Transverse colon (tissue), 4 donors: Measurements from ENCODE around the gene PREX1.

ENCODE experiments used
- EP300 ChIP-seq: sonication (generic); formaldehyde crosslinking; IDR thresholded peaks from one replicate; pipeline ENCODE4 v1.6.1; 2017; ENCODE audit warnings: antibody characterized with exemption, low read depth
- POLR2A ChIP-seq: fragments of 450-650 bp; IDR thresholded peaks from one replicate; pipeline ENCODE4 v1.6.1; 2016; ENCODE audit warnings: antibody characterized with exemption, mild to moderate bottlenecking, moderate library complexity
- POLR2AphosphoS5 ChIP-seq, 3 donors: sonication (generic); formaldehyde crosslinking; IDR thresholded peaks; one replicate each; pipeline ENCODE4 v1.6.1; 2016; ENCODE audit warnings: antibody characterized with exemption in 3 of 3
- TF ChIP-seq, protein P1 (sequence below), 5 experiments: fragments of 200-600 bp in 3 of 5; fragments of 450-650 bp in 2 of 5; sonication (generic) in 3 of 5; IDR thresholded peaks; 1 replicate in 2 of 5; 2 replicates in 3 of 5; pipeline ENCODE4 v1.5.1; 2016 to 2017; ENCODE audit warnings: antibody characterized with exemption in 5 of 5, inconsistent platforms in 3 of 5, mild to moderate bottlenecking in 2 of 5, moderate library complexity in 1 of 5

DNA sequence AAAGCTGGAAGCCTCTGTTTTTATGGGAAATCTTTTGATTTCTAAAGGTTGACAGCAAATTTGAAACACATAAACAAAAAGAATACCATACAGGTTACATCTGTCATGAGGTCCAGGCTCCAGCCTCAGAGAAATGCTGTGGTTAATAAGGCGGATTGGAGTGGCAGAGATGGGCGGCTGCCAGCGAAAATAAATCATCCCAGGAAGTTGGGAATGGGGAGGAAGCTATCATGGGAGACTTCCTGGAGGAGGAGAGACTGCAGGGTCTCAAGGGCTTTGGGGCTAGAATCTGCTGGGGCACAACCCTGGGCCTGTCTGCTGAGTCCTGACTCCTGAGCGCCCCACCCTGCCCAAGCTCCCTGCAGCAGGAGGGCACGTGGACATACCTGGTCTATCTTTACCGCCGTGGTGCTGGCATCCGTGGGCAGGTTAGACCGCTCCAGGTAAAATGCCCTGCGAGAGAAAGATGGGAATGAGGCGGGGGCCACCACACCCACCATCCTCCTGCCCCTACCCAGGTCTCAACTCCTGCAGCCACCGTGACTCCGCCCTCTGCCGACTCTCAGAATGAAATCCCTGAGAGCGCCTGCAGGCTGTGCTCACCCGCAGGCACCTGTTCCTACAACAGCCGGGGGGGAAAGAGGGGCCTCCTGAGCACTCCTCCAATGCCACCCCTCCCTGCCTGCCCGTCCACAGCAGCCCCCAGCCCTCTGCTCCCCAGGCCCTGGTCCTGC lies 197.3 kb downstream of the PREX1 start:
- TF ChIP-seq, protein P1, sequence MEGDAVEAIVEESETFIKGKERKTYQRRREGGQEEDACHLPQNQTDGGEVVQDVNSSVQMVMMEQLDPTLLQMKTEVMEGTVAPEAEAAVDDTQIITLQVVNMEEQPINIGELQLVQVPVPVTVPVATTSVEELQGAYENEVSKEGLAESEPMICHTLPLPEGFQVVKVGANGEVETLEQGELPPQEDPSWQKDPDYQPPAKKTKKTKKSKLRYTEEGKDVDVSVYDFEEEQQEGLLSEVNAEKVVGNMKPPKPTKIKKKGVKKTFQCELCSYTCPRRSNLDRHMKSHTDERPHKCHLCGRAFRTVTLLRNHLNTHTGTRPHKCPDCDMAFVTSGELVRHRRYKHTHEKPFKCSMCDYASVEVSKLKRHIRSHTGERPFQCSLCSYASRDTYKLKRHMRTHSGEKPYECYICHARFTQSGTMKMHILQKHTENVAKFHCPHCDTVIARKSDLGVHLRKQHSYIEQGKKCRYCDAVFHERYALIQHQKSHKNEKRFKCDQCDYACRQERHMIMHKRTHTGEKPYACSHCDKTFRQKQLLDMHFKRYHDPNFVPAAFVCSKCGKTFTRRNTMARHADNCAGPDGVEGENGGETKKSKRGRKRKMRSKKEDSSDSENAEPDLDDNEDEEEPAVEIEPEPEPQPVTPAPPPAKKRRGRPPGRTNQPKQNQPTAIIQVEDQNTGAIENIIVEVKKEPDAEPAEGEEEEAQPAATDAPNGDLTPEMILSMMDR (IDR thresholded peaks at IDR 0.05), result no peak
- TF ChIP-seq POLR2AphosphoS5 (IDR thresholded peaks at IDR 0.05) (no peak), POLR2A (no peak), EP300 (no peak)
